ENCODE results near the gene RPL13.
"Not testable (repeated sequence)": the region's sequence is repeated elsewhere in the genome, so short reads cannot be mapped to it uniquely, and the experiment has no call there.

RPL13 gene

GRCh38 chr16:89563639-89564392, 3.3 kb downstream of the RPL13 start:
- DNase-seq = no peak

DNA sequence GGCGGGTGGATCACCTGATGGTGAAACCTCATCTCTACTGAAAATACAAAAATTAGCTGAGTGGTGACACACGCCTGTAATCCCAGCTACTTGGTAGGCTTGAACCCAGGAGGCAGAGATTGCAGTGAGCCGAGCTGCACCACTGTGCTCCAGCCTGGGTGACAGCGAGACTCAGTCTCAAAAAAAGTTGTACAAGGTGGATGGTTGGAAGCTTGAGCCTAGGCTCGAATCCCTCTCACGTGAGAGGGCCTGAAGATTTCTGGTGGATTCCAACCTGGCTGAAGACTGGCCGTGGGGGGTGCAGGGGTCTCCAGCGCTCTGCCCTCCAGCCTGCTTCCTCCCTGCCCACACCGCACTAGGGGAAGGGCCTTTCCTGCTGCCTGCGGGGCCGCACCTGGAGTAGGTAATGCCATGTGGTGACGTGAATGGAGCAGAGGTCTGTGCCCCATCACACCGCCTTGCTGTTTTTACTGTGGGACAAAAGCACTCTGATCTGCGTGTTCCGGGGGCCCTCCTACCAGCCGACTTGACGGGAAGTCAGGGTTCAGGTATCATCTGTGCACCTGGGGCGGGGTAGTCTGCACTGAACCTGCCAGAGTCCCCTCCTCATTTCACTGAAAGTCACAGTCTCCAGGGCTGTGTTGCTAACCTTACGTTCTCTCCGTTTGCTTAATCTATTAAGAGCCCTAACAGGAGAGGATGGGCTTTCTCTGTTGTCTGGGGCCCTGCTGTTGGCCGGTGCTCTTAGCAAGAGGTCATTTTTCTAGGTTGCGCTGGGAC, 4.2 kb downstream of the RPL13 start:
- no peak for DNase-seq

DNA sequence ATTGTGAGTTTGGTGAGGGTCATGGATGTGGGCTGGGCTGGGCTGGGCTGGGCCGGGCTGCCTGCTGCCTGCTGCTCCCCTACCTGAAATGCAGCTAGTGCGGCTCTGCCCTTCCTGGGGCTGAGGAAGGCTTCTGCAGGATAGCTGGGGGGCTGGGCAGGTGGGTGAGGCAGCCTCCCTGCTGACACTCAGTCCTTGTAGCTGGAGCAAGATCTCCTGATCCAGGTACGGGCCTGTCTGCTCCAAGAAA, 4.7 kb downstream of the RPL13 start:
- DNase-seq = no peak

DNA sequence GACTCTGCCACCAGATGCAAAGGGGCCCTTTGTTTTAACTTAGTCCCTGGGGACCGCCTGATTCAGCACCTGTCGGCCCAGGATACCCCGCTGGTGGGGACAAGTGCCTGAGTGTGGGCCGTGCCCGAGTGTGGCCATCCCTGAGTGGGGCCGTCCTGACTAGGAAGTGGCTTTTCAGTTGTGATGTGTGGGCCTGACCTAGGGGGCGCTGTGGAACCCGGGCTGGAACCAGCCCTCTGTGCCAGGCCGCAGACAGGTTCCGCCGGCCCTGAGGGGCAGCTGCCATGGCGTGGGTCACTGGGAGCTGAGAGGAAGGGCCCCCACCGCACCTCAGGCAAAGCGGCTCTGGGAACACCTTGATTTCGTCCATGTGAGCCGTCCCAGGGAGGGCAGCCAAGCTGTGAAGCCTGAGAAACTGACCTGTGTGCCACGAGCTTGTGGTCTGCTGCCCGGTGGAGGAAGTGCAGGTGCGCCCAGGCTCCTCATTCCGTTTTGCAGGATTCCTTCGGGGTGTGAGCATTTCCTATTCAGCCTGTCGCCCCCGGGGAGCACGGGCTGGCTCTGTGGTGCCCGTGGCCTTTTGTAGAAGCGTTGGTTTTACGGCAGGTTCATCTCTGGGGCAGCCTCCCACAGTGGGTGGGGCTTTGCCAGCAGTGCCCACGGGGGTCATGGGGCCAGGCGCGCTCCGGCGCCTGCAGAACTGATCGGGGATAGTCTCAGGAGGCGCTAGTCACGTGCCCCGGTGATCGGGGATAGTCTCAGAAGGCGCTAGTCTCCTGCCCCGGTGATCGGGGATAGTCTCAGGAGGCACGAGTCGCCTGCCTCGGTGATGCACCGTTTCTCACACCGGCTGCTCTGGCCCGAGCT, 5.3 kb downstream of the RPL13 start:
- no peak for DNase-seq

GRCh38 chr16:89567656-89568594, 7.4 kb downstream of the RPL13 start:
- no peak for DNase-seq

GRCh38 chr16:89569506-89570341, 9.2 kb downstream of the RPL13 start:
- no peak for DNase-seq

GRCh38 chr16:89570342-89570923, 10.0 kb downstream of the RPL13 start:
- DNase-seq = no peak

GRCh38 chr16:89570983-89571598, 10.6 kb downstream of the RPL13 start:
- DNase-seq = not testable (repeated sequence)

GRCh38 chr16:89571636-89572035, 11.2 kb downstream of the RPL13 start:
- DNase-seq = no peak

- DNase-seq = no peak
Observed at GRCh38 chr16:89572073-89572484, 11.6 kb downstream of the RPL13 start.

DNA sequence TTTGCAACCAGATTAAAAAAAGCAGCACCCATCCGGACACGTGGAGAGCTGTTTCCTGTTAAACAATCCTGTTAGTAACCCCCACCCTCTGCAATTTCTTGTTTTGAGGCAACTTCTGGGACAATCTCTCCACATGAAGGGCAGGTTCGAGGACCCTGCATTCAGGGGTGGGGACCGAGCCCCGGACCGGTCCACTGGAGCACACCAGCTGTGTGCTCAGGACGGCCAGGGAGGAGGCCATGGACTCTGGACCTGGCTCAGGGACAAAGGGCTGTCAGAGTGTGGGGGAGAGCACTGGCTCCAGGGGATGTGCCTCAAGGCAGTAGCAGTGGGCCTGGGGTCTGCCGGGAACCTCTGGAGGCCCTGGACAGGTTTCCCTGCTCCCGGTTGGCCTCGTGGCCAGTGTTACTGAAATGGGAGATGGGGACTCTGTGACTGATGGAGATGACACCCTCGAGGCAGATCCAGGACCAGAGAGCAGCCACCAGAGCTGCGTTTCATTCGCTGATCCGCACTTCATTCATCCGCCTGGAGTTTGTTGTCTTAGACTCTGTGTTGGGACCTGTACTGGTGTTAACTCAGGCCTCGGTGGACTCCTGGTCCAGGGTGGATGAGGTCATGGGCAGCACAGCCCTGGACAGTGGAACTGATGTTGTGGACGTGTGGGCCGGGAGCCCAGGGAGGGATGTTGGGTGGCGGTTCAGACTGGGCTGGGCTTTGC, 12.2 kb downstream of the RPL13 start:
- no peak for DNase-seq

DNA sequence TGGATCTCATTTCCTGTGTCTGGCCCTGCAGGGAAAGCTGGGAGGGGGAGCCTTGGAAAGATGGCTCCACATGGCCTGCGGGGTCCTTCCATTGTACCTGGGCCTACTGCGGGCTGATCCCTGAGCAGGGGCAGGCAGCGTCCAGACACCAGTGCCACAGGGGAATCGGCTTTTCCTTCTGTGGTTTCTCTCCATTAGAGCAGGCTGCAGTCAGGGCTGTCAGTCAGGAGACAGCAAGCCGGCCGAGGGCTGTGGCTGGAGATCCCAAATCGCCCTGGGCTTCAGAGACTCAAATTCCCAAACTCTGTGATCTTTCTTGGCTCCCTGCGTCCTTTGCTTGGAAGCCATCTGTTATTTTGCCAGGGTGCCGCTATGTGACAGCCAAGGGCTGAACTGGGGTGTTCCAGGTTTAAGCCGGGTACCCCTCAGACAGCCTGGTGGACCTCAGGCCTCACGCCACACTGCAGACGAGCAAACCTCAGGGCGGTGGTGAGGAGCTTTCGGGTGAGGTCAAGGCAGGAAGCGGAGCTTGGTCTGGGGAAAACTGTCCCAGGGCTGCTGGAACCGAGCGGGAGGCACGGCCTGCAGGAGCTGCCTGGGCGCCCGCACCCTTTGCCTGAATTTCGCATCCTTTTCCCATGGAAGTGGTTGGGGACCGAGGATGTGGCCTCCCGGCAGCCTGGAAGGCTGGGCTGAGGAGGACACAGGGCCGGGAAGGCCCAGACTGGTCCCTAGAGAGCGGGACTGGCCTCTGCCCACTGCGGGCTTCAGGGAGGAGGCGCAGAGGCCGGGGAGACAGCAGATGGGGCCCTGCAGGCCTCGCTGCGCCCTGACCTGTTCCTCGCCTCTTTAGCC, 13.6 kb downstream of the RPL13 start:
- no peak for DNase-seq

DNA sequence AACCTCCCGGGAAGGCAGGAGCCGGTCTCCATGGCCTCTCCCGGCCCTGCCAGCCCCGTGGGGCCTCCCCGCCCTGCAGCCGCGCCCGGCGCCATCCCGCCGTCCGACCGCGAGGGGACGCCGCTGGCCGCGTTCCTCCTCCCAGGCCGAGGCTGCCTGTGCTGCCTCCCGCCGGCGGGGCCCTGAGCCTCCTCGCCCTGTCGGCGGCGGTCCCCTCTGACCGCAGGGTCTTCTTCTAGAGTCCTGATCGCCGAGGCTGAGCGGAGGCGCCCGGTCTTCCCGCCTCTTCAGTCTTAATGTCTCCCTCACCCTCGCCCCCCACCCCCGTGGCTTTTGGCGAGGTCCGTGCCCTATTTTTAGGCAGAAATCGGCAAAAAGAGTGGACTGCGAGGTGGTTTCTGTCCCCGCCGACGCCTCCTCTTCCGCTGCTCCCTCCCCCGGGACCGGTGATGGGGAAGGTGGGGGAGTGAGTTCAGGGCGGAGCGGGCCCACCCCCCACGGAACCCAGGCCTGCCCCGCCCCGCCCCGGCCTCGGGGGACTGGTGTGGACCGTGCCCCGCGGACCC, 14.3 kb downstream of the RPL13 start:
- no peak for DNase-seq

DNA sequence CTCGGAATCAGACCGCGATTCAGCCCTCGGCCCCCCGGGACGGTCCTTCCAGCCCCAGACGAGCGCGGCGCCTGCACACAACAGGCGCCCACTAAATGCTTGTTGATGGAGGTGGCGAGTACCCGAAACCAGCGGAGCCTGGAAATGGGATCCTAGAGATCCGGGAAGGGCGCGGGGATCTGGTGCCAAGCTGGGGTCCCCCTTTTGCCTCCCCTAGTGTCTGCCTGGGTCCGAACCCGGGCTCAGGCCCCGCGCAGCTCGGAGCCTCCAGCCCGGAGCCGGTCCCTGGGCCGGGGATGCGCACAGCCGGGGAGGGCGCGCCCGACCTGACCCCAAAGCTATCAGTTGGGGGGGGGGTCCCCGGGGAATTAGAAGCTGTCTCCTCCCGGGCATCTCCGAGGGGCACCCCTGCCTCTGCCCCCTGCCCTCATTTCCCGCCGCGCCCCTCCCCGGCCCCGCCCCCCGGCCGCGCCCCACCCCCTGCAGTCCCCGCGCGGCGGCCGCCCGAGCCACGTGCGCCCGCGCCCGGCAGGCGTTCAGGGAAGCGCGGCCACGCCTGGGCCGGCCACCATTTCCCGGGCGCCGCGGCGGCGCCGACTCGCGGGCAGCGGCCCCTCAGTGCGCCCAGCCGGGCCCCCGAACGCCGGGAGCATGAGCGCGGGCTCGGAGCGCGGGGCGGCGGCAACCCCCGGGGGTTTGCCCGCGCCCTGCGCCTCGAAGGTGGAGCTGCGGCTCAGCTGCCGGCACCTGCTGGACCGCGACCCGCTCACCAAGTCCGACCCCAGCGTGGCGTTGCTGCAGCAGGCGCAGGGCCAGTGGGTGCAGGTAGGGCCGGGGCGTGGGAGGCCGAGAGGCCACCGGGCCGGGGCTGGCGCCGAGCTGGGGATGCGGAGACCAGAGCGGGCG, 15.0 kb downstream of the RPL13 start, which contains the start of gene CPNE7:
Gene CPNE7, plus strand, starts transcription at position 512 of the 906 bp plus-strand sequence. Its CDS starts 140 bp downstream, at position 652.
- DNase-seq = no peak

- no peak for DNase-seq
Observed at GRCh38 chr16:89576153-89577054, 15.9 kb downstream of the RPL13 start.

- no peak for DNase-seq
Observed at GRCh38 chr16:89577055-89577759, 16.7 kb downstream of the RPL13 start.

Measured in cortex of kidney (tissue), 1 donor.